Mononuclear cell (primary cell): Measurements from ENCODE around the gene CBFA2T2. TPM values are rescaled to one million over a fixed set of nuclear protein-coding genes. Genes with fewer than 3 reads are reported as not detected.
"Not testable (repeated sequence)": the region's sequence is repeated elsewhere in the genome, so short reads cannot be mapped to it uniquely, and the experiment has no call there.

Source experiments
- H3K27me3 ChIP-seq: 2 replicates; pipeline ENCODE4 v1.6.0; 2011; ENCODE audit warnings: low read length, control low read depth; ENCODE audit not compliant: insufficient read depth
- H3K4me1 ChIP-seq: 2 replicates; pipeline ENCODE4 v1.5.1; 2011; ENCODE audit warnings: mild to moderate bottlenecking, low read length, control low read depth; ENCODE audit not compliant: insufficient read depth
- H3K4me3 ChIP-seq: 2 replicates; pipeline ENCODE4 v1.5.1; 2011; ENCODE audit warnings: mild to moderate bottlenecking, low read length, moderate library complexity
- H3K9me3 ChIP-seq: 2 replicates; pipeline ENCODE4 v1.5.1; 2011; ENCODE audit warnings: low read depth, mild to moderate bottlenecking, control low read depth, low read length
- total RNA-seq: library from RNA; depleted of rRNA; stranded (reverse); fragments of >200 nt; gene quantifications from one replicate; pipeline ENCODE4 v1.2.3, GENCODE V29; 2012

CBFA2T2 gene
- total RNA-seq, 1 donor = 8.9 TPM

GRCh38 chr20:33482581-33482980 lies 7.3 kb upstream of the CBFA2T2 start:
- Histone ChIP-seq H3K27me3 (no peaks in the 10 kb centered on the region), H3K4me3 (no peak overlapping the region), H3K9me3 (no peaks in the 10 kb centered on the region), H3K4me1 (no peaks in the 10 kb centered on the region)

GRCh38 chr20:33483186-33483585 lies 6.7 kb upstream of the CBFA2T2 start:
- H3K4me3 ChIP-seq, H3K4me1 ChIP-seq, H3K9me3 ChIP-seq: not testable (repeated sequence)

GRCh38 chr20:33488201-33488600 lies 1.7 kb upstream of the CBFA2T2 start:
- H3K9me3 ChIP-seq = no peaks in the 10 kb centered on the region

More at GRCh38 chr20:33483186-33483585, 6.7 kb upstream of the CBFA2T2 start:
- not testable (repeated sequence) for H3K27me3 ChIP-seq

GRCh38 chr20:33488661-33489494 lies 1.0 kb upstream of the CBFA2T2 start:
- H3K27me3 ChIP-seq, H3K9me3 ChIP-seq: not testable (repeated sequence)
- Histone ChIP-seq H3K4me1 (peaks cover 23% of the 10 kb centered on the region), H3K4me3 (peak overlapping the region; percentile 55)

More at GRCh38 chr20:33488201-33488600, 1.7 kb upstream of the CBFA2T2 start:
- H3K4me1 ChIP-seq = peaks cover 23% of the 10 kb centered on the region
- H3K27me3 ChIP-seq = no peaks in the 10 kb centered on the region
- no peak overlapping the region for H3K4me3 ChIP-seq

- peak overlapping the region; percentile 55 for H3K4me3 ChIP-seq
- peaks cover 23% of the 10 kb centered on the region for H3K4me1 ChIP-seq
- H3K9me3 ChIP-seq = no peaks in the 10 kb centered on the region
- no peaks in the 10 kb centered on the region for H3K27me3 ChIP-seq
These were observed 337 bp upstream of the CBFA2T2 start for GRCh38 chr20:33489495-33490022.

GRCh38 chr20:33490934-33491656 lies 1.2 kb downstream of the CBFA2T2 start:
- Histone ChIP-seq H3K4me3 (peak overlapping the region; percentile 78), H3K27me3 (no peaks in the 10 kb centered on the region), H3K9me3 (no peaks in the 10 kb centered on the region), H3K4me1 (peaks cover 23% of the 10 kb centered on the region)

GRCh38 chr20:33493076-33493766 lies 3.3 kb downstream of the CBFA2T2 start:
- Histone ChIP-seq H3K9me3 (no peaks in the 10 kb centered on the region), H3K4me3 (no peak overlapping the region), H3K4me1 (peaks cover 26% of the 10 kb centered on the region), H3K27me3 (no peaks in the 10 kb centered on the region)

- not testable (repeated sequence) for H3K9me3 ChIP-seq, H3K4me3 ChIP-seq, H3K27me3 ChIP-seq
These were observed 6.9 kb downstream of the CBFA2T2 start for GRCh38 chr20:33496776-33497175.

GRCh38 chr20:33499355-33499754 lies 9.5 kb downstream of the CBFA2T2 start:
- H3K27me3 ChIP-seq = no peaks in the 10 kb centered on the region
- H3K4me3 ChIP-seq = no peak overlapping the region
- H3K4me1 ChIP-seq = peaks cover 3% of the 10 kb centered on the region
- no peaks in the 10 kb centered on the region for H3K9me3 ChIP-seq

More at GRCh38 chr20:33496776-33497175, 6.9 kb downstream of the CBFA2T2 start:
- H3K4me1 ChIP-seq = not testable (repeated sequence)

GRCh38 chr20:33501000-33501399 lies 11.1 kb downstream of the CBFA2T2 start:
- H3K9me3 ChIP-seq = no peaks in the 10 kb centered on the region

GRCh38 chr20:33503564-33503963 lies 13.7 kb downstream of the CBFA2T2 start:
- H3K27me3 ChIP-seq = no peaks in the 10 kb centered on the region
- no peaks in the 10 kb centered on the region for H3K9me3 ChIP-seq
- no peaks in the 10 kb centered on the region for H3K4me1 ChIP-seq
- no peak overlapping the region for H3K4me3 ChIP-seq

More at GRCh38 chr20:33501000-33501399, 11.1 kb downstream of the CBFA2T2 start:
- Histone ChIP-seq H3K4me3 (no peak overlapping the region), H3K4me1 (peaks cover 3% of the 10 kb centered on the region), H3K27me3 (no peaks in the 10 kb centered on the region)

GRCh38 chr20:33506576-33506975 lies 16.7 kb downstream of the CBFA2T2 start:
- Histone ChIP-seq H3K9me3 (no peaks in the 10 kb centered on the region), H3K4me3 (no peak overlapping the region), H3K4me1 (no peaks in the 10 kb centered on the region), H3K27me3 (no peaks in the 10 kb centered on the region)

- H3K27me3 ChIP-seq = no peaks in the 10 kb centered on the region
- no peaks in the 10 kb centered on the region for H3K9me3 ChIP-seq
- H3K4me1 ChIP-seq = no peaks in the 10 kb centered on the region
- no peak overlapping the region for H3K4me3 ChIP-seq
These were observed 17.6 kb downstream of the CBFA2T2 start for GRCh38 chr20:33507461-33507860.

GRCh38 chr20:33508015-33508414 lies 18.1 kb downstream of the CBFA2T2 start:
- not testable (repeated sequence) for H3K27me3 ChIP-seq, H3K9me3 ChIP-seq, H3K4me3 ChIP-seq, H3K4me1 ChIP-seq

GRCh38 chr20:33509057-33509456 lies 19.2 kb downstream of the CBFA2T2 start:
- H3K4me1 ChIP-seq, H3K9me3 ChIP-seq, H3K27me3 ChIP-seq, H3K4me3 ChIP-seq: not testable (repeated sequence)
